Prostate gland (tissue), 2 donors: ENCODE results near the gene CAPRIN1. TPM values are rescaled to one million over a fixed set of nuclear protein-coding genes. Genes with fewer than 3 reads are reported as not detected.

Experiments
- DNase-seq: peaks from one replicate; pipeline ENCODE4 v3.0.0-alpha.2; 2019; ENCODE audit warnings: low spot score
- H3K27ac ChIP-seq, 2 donors: fragments of 200-600 bp; sonication (generic); 2 replicates each; pipeline ENCODE4 v1.5.1; 2017 to 2019
- H3K27me3 ChIP-seq: fragments of 200-600 bp; sonication (generic); replicated peaks from 2 replicates; pipeline ENCODE4 v1.5.1; 2019; ENCODE audit not compliant: insufficient read depth
- H3K36me3 ChIP-seq, 2 donors: fragments of 200-600 bp; sonication (generic); 1 replicate in 1 of 2; 2 replicates in 1 of 2; pipeline versions ENCODE4 v1.5.1 to v1.8.1; 2017 to 2019
- H3K4me1 ChIP-seq: fragments of 200-600 bp; sonication (generic); replicated peaks from 2 replicates; pipeline ENCODE4 v1.5.1; 2019
- H3K4me3 ChIP-seq, 2 donors: fragments of 200-600 bp; sonication (generic); 2 replicates each; pipeline ENCODE4 v1.5.1; 2017 to 2019
- H3K9me3 ChIP-seq: fragments of 200-600 bp; sonication (generic); 2 replicates; pipeline ENCODE4 v1.5.1; 2017
- CTCF ChIP-seq, 4 experiments: fragments of 200-600 bp in 2 of 4; fragments of 450-650 bp in 2 of 4; sonication (generic) in 2 of 4; IDR thresholded peaks; 1 replicate in 3 of 4; 2 replicates in 1 of 4; pipeline ENCODE4 v1.5.1; 2016 to 2019; ENCODE audit warnings: antibody characterized with exemption in 4 of 4, mild to moderate bottlenecking in 2 of 4, moderate library complexity in 2 of 4
- POLR2A ChIP-seq: fragments of 450-650 bp; IDR thresholded peaks from one replicate; pipeline ENCODE4 v1.6.1; 2016; ENCODE audit warnings: antibody characterized with exemption, mild to moderate bottlenecking
- POLR2AphosphoS5 ChIP-seq: sonication (generic); formaldehyde crosslinking; IDR thresholded peaks from one replicate; pipeline ENCODE4 v1.6.1; 2017; ENCODE audit warnings: antibody characterized with exemption
- WGBS: methylation state at CpG from one replicate; pipeline ENCODE4 v1.1.5; 2018; 5-methylcytosine and 5-hydroxymethylcytosine counted together
- intact Hi-C: fragments of 100-400 bp; cut with DNase I; formaldehyde crosslinking; loops from one replicate; pipeline ENCODE4 v1.14.2; 2022
- total RNA-seq, 2 donors: library from RNA; depleted of rRNA; stranded (reverse); fragments of >200 nt; gene quantifications; one replicate each; pipeline ENCODE4 v1.1.0, GENCODE V29; 2016

CAPRIN1 gene
- total RNA-seq, 2 donors from 2014 or later = 145 to 199 TPM

GRCh38 chr11:34134765-34135164 is 83.2 kb downstream of the CAPRIN1 start:
- Histone ChIP-seq H3K9me3 (no peaks in the 10 kb centered on the region), H3K36me3 (peaks cover 17 to 32% of the 10 kb centered on the region in 2 donors), H3K27ac (no peak overlapping the region), H3K4me3 (no peak overlapping the region), H3K4me1 (no peaks in the 10 kb centered on the region), H3K27me3 (no peaks in the 10 kb centered on the region)
- DNase-seq = no peak
- 94% methylated on average over 5 of the region's 5 CpGs for WGBS
- TF ChIP-seq POLR2A = no peak
- no peak for TF ChIP-seq CTCF (IDR thresholded peaks at IDR 0.05)
- no peak for TF ChIP-seq POLR2AphosphoS5
- intact Hi-C loops = no loop called here

- Histone ChIP-seq H3K36me3 (peaks cover 17 to 35% of the 10 kb centered on the region in 2 donors), H3K27ac (no peak overlapping the region), H3K9me3 (no peaks in the 10 kb centered on the region), H3K4me1 (no peaks in the 10 kb centered on the region), H3K4me3 (no peak overlapping the region), H3K27me3 (no peaks in the 10 kb centered on the region)
- no peak for DNase-seq
- WGBS = 93% methylated on average over 3 of the region's 3 CpGs
- intact Hi-C loops = no loop called here
- TF ChIP-seq POLR2A (no peak), CTCF (IDR thresholded peaks at IDR 0.05) (no peak), POLR2AphosphoS5 (no peak)
Observed at GRCh38 chr11:34135439-34135838, 83.9 kb downstream of the CAPRIN1 start.

- DNase-seq = no peak
- Histone ChIP-seq H3K4me1 (no peaks in the 10 kb centered on the region), H3K27me3 (no peaks in the 10 kb centered on the region), H3K36me3 (peaks cover 22 to 37% of the 10 kb centered on the region in 2 donors), H3K4me3 (no peak overlapping the region), H3K9me3 (no peaks in the 10 kb centered on the region), H3K27ac (no peak overlapping the region)
- intact Hi-C loops = no loop called here
- TF ChIP-seq POLR2A = no peak
- TF ChIP-seq CTCF (IDR thresholded peaks at IDR 0.05) = no peak
- no peak for TF ChIP-seq POLR2AphosphoS5
- 90% methylated on average over 8 of the region's 8 CpGs for WGBS
Observed at GRCh38 chr11:34136420-34136819, 84.9 kb downstream of the CAPRIN1 start.

GRCh38 chr11:34139346-34139745 is 87.8 kb downstream of the CAPRIN1 start:
- WGBS = 77% methylated on average over 7 of the region's 7 CpGs
- peaks cover 22 to 45% of the 10 kb centered on the region in 2 donors for H3K36me3 ChIP-seq
- TF ChIP-seq POLR2A (no peak), CTCF (IDR thresholded peaks at IDR 0.05) (no peak), POLR2AphosphoS5 (no peak)
- H3K27ac ChIP-seq = no peak overlapping the region
- H3K9me3 ChIP-seq = no peaks in the 10 kb centered on the region
- intact Hi-C loops = no loop called here
- no peaks in the 10 kb centered on the region for H3K4me1 ChIP-seq
- H3K27me3 ChIP-seq = no peaks in the 10 kb centered on the region
- no peak for DNase-seq
- no peak overlapping the region for H3K4me3 ChIP-seq

- Histone ChIP-seq H3K36me3 (peaks cover 16 to 48% of the 10 kb centered on the region in 2 donors), H3K27ac (no peak overlapping the region), H3K4me3 (no peak overlapping the region), H3K4me1 (no peaks in the 10 kb centered on the region), H3K9me3 (no peaks in the 10 kb centered on the region), H3K27me3 (no peaks in the 10 kb centered on the region)
- TF ChIP-seq POLR2A (no peak), POLR2AphosphoS5 (no peak), CTCF (IDR thresholded peaks at IDR 0.05) (no peak)
- WGBS = 94% methylated on average over 11 of the region's 11 CpGs
- intact Hi-C loops = no loop called here
- no peak for DNase-seq
Observed at GRCh38 chr11:34140149-34140548, 88.6 kb downstream of the CAPRIN1 start.
